Superior temporal gyrus (tissue), 1 donor: ENCODE measurements around the gene TUBA4B.

ENCODE experiments used
- DNase-seq: peaks from one replicate; pipeline ENCODE4 v3.0.0-alpha.2; 2016; ENCODE audit errors: extremely low spot score

TUBA4B gene

GRCh38 chr2:219218732-219219701 lies 34.0 kb upstream of the TUBA4B start, which contains the start of gene ABCB6:
TSS of gene ABCB6 (minus strand) at chr2:219218958. CDS start at chr2:219218673, 285 bp downstream.
- DNase-seq = peak; percentile 97

- DNase-seq = no peak
Measured at GRCh38 chr2:219219784-219220532, 33.1 kb upstream of the TUBA4B start.

- no peak for DNase-seq
Measured at GRCh38 chr2:219220652-219221402, 32.2 kb upstream of the TUBA4B start.

GRCh38 chr2:219221957-219222518 lies 31.0 kb upstream of the TUBA4B start:
- DNase-seq = no peak

GRCh38 chr2:219223831-219224610 lies 29.0 kb upstream of the TUBA4B start:
- DNase-seq = no peak

- no peak for DNase-seq
Measured at GRCh38 chr2:219225350-219225749, 27.7 kb upstream of the TUBA4B start.

GRCh38 chr2:219228041-219228910 lies 24.8 kb upstream of the TUBA4B start:
- DNase-seq = no peak

- no peak for DNase-seq
Measured at GRCh38 chr2:219228911-219229304, 24.1 kb upstream of the TUBA4B start.

- peak; percentile 99 for DNase-seq
Measured at GRCh38 chr2:219229305-219230058, 23.6 kb upstream of the TUBA4B start, which contains the start of the genes ANKZF1 and ATG9A. TSS of gene ANKZF1 (plus strand) at chr2:219229806. CDS start at chr2:219230258, 452 bp downstream. TSS of gene ATG9A (minus strand) at chr2:219229636. CDS start at chr2:219228024, 1,612 bp downstream.

- no peak for DNase-seq
Measured at GRCh38 chr2:219230059-219230540, 22.9 kb upstream of the TUBA4B start.

GRCh38 chr2:219234331-219234730 lies 18.7 kb upstream of the TUBA4B start:
- DNase-seq = no peak

- DNase-seq = no peak
Measured at GRCh38 chr2:219243291-219243761, 9.7 kb upstream of the TUBA4B start.

- no peak for DNase-seq
Measured at GRCh38 chr2:219244789-219245147, 8.3 kb upstream of the TUBA4B start.

GRCh38 chr2:219245148-219245898 lies 7.7 kb upstream of the TUBA4B start, which contains the start of the genes GLB1L and STK16:
TSS of gene GLB1L (minus strand) at chr2:219245444. CDS start at chr2:219243573, 1,871 bp downstream.
TSS of gene STK16 (plus strand) at chr2:219245479. CDS start at chr2:219246000, 521 bp downstream.
- DNase-seq = peak; percentile 97

GRCh38 chr2:219245899-219246230 lies 7.2 kb upstream of the TUBA4B start:
- DNase-seq = no peak

GRCh38 chr2:219246559-219246958 lies 6.5 kb upstream of the TUBA4B start:
- DNase-seq = no peak
